GM18511 (cell line): Measurements from ENCODE around the gene SLC39A2.

Experiments used
- ATAC-seq: cut with Tn5 transposase; IDR thresholded peaks from one replicate; pipeline ENCODE4 v1.9.1; 2021; ENCODE audit warnings: mild to moderate bottlenecking, moderate library complexity; ENCODE audit not compliant: unreplicated experiment

The SLC39A2 gene

GRCh38 chr14:21043387-21043973 lies 44.4 kb downstream of the SLC39A2 start:
- no peak for ATAC-seq

- ATAC-seq, result no peak
These were observed 45.0 kb downstream of the SLC39A2 start for GRCh38 chr14:21043974-21044618.

- ATAC-seq, result no peak
These were observed 48.3 kb downstream of the SLC39A2 start for GRCh38 chr14:21047378-21047781.

DNA sequence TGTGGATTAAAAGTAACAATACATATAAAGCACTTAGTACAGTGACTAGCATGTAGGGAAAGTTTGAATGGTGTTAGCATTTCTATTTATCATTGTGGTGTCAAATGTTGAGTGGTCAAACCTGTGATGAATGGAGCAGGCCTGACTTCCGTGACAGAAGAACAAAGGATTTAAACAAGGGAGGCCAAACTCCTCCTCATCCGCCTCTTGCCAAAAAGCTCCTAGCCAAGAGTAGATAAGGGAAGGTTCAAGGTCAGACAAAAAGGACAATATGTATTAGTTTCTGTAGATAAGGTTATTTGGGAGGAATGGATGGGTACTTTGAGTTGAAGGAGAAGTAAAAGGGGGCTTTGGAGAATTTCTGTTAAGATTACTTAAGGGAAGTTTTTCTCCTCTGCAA lies 49.5 kb downstream of the SLC39A2 start:
- ATAC-seq, result no peak

GRCh38 chr14:21049271-21049673 lies 50.2 kb downstream of the SLC39A2 start:
- ATAC-seq, result no peak

DNA sequence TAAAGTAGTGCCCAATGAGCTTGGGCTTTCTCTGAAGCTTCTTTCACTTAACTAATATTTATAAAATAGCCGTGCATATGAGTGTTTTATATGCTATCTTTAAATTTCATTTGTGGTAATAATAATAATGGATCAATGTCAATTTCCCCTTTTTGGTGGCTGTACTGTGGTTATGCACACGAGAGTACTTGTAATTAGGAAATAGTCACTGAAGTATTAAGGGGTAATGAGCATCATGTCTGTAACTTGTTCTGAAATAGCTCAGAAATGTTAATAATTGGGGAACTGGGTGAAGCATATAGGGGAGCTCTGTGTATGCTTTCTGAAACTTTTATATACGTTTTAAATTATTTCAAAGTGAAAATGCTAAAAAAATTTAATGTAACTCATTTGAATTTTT lies 51.5 kb downstream of the SLC39A2 start:
- no peak for ATAC-seq
